ENCODE results near the gene ZBTB49. TPM values are rescaled to one million over a fixed set of nuclear protein-coding genes. Genes with fewer than 3 reads are reported as not detected.

ZBTB49 gene
- total and polyA plus RNA-seq, 2 of the 13 experiments (the other 11 are each of a cell fraction or from before 2014, with no cell fraction given): 3.3 to 4.3 TPM

DNA sequence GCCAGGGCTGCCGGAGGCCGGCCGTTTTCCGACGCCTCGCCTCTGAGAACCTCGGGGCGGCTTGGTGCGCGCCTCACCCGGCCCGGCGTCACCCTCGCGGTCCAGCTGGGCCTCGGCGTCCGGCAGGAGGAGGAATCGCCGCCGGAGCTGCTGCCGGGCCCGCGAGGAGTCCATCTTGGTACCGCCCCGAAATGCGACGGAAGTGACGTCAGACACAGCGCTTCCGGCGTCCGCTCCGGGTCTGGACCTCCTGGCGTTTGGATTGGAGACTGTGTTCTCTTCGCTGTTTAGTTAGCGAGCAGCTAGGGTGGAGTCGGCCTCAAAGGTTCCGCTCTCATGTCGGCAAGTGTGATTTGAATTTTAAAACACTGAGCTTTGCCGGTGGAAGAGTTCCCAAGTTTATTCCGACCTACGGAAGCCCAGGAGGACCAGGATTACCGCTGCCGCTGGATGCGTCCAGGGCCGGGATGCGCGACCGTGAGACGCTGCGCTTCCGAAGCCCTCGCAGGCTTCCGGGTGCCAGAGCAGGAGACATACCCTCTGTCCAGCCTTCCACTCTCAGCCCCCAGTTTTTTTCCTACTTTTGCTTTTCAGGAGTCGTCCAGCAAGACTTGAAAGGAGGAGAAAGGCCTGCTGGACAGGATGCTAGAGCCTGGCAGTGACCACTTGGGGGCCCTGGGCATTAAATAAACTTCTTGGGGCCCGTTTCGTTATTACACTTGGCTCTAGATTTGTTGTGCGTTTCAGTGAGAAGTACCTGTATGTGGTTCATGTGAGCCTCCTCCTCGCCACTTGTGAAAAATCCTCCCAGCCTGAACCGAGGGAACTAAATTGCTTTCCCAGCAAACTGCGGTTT, 41.8 kb upstream of the ZBTB49 start, which contains the start of gene TMEM128 (continued):
- TF ChIP-seq, protein P1, sequence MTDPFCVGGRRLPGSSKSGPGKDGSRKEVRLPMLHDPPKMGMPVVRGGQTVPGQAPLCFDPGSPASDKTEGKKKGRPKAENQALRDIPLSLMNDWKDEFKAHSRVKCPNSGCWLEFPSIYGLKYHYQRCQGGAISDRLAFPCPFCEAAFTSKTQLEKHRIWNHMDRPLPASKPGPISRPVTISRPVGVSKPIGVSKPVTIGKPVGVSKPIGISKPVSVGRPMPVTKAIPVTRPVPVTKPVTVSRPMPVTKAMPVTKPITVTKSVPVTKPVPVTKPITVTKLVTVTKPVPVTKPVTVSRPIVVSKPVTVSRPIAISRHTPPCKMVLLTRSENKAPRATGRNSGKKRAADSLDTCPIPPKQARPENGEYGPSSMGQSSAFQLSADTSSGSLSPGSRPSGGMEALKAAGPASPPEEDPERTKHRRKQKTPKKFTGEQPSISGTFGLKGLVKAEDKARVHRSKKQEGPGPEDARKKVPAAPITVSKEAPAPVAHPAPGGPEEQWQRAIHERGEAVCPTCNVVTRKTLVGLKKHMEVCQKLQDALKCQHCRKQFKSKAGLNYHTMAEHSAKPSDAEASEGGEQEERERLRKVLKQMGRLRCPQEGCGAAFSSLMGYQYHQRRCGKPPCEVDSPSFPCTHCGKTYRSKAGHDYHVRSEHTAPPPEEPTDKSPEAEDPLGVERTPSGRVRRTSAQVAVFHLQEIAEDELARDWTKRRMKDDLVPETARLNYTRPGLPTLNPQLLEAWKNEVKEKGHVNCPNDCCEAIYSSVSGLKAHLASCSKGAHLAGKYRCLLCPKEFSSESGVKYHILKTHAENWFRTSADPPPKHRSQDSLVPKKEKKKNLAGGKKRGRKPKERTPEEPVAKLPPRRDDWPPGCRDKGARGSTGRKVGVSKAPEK (CRISPR knock-in tag; IDR thresholded peaks at IDR 0.05; ENCODE audit: borderline replicate concordance): no peak
- TF ChIP-seq REXO4 (CRISPR knock-in tag; IDR thresholded peaks at IDR 0.05; ENCODE audit: borderline replicate concordance) (no peak), AKAP8 (CRISPR knock-in tag; IDR thresholded peaks at IDR 0.05) (0 out of 2 replicates have a peak, but pooled peaks have one; percentile 16), ZNF451 (CRISPR knock-in tag; IDR thresholded peaks at IDR 0.05) (peak; percentile 70; the same call in 1 of the 2 replicates), ARID2 (CRISPR knock-in tag; IDR thresholded peaks at IDR 0.05; ENCODE audit: borderline replicate concordance) (no peak), ZNF572 (CRISPR knock-in tag; IDR thresholded peaks at IDR 0.05) (no peak), KLF12 (CRISPR knock-in tag; IDR thresholded peaks at IDR 0.05; ENCODE audit: borderline replicate concordance) (peak; percentile 69; the same call in 1 of the 2 replicates), ZNF496 (CRISPR knock-in tag; IDR thresholded peaks at IDR 0.05; ENCODE audit: insufficient replicate concordance) (no peak), ZNF703 (CRISPR knock-in tag; IDR thresholded peaks at IDR 0.05; ENCODE audit: borderline replicate concordance) (peak; percentile 82; the same call in 1 of the 2 replicates), ZNF34 (CRISPR knock-in tag; IDR thresholded peaks at IDR 0.05; ENCODE audit: borderline replicate concordance) (peak; percentile 40; the same call in 1 of the 2 replicates)
- TF ChIP-seq, protein P2, sequence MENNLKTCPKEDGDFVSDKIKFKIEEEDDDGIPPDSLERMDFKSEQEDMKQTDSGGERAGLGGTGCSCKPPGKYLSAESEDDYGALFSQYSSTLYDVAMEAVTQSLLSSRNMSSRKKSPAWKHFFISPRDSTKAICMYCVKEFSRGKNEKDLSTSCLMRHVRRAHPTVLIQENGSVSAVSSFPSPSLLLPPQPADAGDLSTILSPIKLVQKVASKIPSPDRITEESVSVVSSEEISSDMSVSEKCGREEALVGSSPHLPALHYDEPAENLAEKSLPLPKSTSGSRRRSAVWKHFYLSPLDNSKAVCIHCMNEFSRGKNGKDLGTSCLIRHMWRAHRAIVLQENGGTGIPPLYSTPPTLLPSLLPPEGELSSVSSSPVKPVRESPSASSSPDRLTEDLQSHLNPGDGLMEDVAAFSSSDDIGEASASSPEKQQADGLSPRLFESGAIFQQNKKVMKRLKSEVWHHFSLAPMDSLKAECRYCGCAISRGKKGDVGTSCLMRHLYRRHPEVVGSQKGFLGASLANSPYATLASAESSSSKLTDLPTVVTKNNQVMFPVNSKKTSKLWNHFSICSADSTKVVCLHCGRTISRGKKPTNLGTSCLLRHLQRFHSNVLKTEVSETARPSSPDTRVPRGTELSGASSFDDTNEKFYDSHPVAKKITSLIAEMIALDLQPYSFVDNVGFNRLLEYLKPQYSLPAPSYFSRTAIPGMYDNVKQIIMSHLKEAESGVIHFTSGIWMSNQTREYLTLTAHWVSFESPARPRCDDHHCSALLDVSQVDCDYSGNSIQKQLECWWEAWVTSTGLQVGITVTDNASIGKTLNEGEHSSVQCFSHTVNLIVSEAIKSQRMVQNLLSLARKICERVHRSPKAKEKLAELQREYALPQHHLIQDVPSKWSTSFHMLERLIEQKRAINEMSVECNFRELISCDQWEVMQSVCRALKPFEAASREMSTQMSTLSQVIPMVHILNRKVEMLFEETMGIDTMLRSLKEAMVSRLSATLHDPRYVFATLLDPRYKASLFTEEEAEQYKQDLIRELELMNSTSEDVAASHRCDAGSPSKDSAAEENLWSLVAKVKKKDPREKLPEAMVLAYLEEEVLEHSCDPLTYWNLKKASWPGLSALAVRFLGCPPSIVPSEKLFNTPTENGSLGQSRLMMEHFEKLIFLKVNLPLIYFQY (CRISPR knock-in tag; IDR thresholded peaks at IDR 0.05; ENCODE audit: borderline replicate concordance): peak; percentile 89; the same call in 1 of the 2 replicates
- TF ChIP-seq, protein P3, sequence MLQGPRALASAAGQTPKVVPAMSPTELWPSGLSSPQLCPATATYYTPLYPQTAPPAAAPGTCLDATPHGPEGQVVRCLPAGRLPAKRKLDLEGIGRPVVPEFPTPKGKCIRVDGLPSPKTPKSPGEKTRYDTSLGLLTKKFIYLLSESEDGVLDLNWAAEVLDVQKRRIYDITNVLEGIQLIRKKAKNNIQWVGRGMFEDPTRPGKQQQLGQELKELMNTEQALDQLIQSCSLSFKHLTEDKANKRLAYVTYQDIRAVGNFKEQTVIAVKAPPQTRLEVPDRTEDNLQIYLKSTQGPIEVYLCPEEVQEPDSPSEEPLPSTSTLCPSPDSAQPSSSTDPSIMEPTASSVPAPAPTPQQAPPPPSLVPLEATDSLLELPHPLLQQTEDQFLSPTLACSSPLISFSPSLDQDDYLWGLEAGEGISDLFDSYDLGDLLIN (CRISPR knock-in tag; IDR thresholded peaks at IDR 0.05; ENCODE audit: borderline replicate concordance): no peak
- TF ChIP-seq, protein P4, sequence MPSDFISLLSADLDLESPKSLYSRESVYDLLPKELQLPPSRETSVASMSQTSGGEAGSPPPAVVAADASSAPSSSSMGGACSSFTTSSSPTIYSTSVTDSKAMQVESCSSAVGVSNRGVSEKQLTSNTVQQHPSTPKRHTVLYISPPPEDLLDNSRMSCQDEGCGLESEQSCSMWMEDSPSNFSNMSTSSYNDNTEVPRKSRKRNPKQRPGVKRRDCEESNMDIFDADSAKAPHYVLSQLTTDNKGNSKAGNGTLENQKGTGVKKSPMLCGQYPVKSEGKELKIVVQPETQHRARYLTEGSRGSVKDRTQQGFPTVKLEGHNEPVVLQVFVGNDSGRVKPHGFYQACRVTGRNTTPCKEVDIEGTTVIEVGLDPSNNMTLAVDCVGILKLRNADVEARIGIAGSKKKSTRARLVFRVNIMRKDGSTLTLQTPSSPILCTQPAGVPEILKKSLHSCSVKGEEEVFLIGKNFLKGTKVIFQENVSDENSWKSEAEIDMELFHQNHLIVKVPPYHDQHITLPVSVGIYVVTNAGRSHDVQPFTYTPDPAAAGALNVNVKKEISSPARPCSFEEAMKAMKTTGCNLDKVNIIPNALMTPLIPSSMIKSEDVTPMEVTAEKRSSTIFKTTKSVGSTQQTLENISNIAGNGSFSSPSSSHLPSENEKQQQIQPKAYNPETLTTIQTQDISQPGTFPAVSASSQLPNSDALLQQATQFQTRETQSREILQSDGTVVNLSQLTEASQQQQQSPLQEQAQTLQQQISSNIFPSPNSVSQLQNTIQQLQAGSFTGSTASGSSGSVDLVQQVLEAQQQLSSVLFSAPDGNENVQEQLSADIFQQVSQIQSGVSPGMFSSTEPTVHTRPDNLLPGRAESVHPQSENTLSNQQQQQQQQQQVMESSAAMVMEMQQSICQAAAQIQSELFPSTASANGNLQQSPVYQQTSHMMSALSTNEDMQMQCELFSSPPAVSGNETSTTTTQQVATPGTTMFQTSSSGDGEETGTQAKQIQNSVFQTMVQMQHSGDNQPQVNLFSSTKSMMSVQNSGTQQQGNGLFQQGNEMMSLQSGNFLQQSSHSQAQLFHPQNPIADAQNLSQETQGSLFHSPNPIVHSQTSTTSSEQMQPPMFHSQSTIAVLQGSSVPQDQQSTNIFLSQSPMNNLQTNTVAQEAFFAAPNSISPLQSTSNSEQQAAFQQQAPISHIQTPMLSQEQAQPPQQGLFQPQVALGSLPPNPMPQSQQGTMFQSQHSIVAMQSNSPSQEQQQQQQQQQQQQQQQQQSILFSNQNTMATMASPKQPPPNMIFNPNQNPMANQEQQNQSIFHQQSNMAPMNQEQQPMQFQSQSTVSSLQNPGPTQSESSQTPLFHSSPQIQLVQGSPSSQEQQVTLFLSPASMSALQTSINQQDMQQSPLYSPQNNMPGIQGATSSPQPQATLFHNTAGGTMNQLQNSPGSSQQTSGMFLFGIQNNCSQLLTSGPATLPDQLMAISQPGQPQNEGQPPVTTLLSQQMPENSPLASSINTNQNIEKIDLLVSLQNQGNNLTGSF (CRISPR knock-in tag; IDR thresholded peaks at IDR 0.05): no peak
